Right kidney (tissue), 9 donors: ENCODE measurements around the gene CEP295NL.
A peak's percentile ranks its signal among the peaks of the same experiment; 100 is the strongest.
"Not testable (repeated sequence)": the region's sequence is repeated elsewhere in the genome, so short reads cannot be mapped to it uniquely, and the experiment has no call there.

Experiments
- DNase-seq: peaks from one replicate; pipeline ENCODE4 v3.0.0-alpha.2; 2016
- long read RNA-seq, 8 donors: transcript quantifications; one replicate each; lab custom pipeline, GENCODE V29; 2026

CEP295NL gene, protein sequence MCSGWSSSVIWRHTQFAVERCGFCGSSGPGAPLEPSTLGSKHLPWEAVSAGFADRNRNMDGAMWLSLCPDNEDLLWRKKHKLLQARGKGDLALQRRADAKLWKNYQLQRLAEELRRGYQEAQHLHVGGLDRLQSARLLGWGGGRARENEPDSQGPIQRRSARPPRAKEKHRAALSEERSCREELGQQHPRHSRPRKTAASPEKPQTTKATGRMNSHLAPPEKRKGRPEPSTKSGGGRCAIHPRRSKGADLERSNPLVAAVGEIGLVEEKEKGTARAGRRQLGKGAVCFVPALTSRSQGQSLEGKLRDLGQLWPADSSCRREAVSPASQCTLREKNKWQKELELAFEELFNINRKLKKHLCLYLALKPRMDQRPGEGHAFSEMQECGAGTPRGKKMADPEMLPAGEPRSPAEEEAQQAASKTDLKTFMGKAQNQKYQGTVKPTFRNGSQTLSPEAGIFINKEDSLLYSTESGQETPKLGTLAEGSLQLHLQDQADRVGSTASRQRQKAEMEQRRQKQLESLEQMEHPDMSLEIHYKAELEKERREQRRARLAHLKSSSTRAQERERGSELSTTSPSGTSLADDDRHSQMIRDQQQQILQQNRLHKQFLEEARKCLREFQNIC
- long read RNA-seq, donor 1, result 0 reads
- long read RNA-seq, donor 2, result 0 reads
- long read RNA-seq, donor 3, result 0 reads
- long read RNA-seq, donor 4, result 0 reads
- long read RNA-seq, donor 5, result 0 reads
- long read RNA-seq, donor 6, result 0 reads
- long read RNA-seq, donor 7, result 0 reads
- long read RNA-seq, donor 8, result 0 reads

DNA sequence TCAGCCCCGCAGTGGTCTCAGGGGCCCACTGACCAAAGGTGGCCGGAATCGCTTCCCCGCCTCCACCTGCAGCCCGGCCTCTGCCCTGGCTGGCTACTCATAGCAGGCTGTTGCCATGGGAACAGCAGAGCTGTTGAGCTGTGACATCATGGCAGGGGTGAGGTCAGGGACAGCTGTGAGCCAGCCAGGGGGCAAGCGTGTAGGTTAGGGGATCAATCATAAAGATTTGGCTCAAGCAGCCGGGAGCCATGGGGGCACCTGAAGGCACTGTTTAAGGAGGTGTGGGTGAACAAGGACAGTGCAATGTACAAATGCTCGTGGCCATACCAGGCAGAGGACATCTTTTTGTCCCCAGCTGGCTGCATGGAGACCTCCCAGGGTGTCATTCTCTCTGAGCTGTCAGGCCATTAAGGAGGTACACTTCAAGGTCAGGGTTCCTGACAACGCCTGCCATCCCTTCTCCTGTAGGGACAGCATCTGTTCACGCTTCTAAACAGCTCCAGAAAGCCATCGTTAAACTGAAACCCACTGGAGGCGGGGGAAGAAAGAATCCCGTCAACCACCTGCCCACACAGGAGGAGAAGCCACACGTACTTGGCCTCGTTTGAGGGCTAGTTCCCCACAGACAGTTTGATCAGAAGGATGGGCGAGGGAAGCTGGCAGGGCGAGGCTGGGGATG, at the start of gene CEP295NL:
Gene CEP295NL (minus strand): TSS at position 101 of the 679 bp plus-strand sequence. CDS start 1,373 bp downstream, outside the sequence.
- peak; percentile 69 for DNase-seq

DNA sequence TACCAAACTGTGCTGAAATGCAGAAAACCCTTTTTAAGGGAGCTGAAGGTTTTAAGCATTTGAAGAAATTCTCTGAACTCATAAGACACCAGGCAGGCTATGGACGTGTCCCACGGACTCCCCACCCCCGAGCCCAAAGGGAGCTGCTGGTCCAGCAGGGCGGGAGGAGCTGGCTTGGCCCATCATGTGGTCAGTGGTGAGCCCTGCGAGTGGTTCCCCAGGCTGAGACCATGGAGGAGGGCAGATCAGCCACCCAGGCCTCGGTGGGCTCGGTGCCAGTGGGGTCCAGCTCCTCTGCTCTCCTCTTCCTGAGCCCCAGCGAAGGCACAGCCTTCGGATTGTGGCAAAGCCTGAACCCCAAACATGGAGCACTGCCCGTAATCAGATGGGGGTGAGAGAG, 49.7 kb upstream of the CEP295NL start:
- no peak for DNase-seq

DNA sequence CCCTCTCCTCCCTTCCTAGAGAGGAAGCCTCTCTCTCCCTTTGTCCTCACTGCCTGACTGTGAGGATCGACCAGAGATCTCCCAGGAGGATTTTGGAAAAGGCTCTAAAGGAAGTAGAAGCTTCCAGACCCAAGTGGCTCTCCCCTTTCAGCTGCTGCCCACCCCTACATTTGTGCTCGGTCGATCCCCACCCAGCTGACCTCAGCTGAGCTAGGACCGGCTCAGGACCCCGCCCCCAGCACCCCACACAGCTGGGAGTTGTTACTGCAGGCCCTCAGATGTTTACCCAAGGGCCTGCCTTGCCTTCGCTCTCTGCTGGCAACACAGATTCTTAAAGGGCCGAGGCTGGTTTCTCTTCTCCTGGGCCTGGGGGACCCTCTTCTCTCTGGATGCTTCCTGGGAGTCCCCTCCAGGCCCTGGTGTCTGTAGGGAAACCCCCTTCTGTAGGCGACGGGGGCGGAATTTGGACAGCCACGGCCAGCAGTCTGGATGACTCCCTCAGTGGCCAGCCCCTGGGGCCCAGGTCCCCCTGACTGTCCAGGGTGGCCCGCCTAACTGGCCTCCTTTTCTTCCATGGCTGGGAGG, 49.1 kb upstream of the CEP295NL start:
- peak; percentile 70 for DNase-seq

DNA sequence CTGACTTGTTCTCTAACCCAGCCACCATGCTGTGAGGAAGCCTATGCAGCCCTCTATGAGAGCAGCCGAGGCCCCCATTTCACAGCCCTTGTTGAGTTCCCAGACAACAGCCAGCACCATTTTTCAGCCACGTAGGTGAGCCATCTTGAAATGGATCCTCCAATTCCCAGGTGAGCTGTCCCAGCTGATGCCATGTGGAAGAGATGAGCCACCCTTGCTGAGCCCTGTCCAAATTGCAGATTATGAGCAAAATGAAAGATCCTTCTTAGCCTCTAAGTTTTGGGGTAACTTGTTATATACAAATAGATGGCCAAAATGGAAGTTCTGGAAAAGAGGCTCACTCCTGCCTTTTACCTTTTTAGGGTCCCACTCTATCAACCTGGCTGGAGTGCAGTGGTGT, 47.9 kb upstream of the CEP295NL start:
- no peak for DNase-seq

DNA sequence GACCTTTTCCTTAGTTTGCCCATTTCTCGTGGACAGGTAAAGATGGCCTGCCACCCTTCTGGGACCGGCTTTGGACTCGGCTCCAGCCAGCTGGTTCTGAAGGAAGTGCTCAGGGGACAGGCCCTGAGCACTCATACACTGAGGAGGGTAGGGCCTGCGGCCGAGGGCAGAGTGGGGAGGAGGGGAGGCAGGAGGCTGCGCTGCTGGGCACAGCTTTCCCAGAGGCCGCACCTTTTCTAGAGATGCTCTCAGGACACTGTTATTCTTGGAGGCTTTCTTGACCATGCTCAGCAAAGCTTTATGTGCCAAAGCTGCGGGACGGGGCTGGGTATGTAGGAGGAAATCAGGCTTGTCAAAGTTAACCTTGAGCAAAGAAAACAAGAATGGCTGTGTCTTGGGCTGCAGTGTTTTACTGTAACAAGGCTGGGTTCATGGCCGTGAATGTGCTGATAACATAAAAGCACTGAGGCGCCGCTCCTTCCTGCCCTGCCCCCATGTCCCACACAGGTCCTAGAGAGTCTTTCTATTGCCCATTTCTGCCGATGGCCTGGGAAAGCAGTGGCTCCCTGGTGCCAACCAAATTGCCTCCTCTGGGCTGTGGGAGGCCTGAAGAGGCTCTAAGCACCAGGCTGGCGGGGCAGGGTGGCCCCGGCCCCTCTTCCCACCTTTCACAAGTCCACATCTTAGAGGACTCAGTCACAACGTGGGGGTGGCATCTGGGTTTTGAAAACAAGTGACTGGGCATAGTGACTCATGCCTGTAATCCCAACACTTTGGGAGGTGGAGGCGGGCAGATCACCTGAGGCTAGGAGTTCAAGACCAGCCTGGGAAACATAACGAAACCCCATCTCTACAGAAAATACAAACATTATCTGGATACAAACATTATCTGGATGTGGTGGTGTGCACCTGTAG, 44.5 kb upstream of the CEP295NL start:
- DNase-seq, result peak; percentile 33

DNA sequence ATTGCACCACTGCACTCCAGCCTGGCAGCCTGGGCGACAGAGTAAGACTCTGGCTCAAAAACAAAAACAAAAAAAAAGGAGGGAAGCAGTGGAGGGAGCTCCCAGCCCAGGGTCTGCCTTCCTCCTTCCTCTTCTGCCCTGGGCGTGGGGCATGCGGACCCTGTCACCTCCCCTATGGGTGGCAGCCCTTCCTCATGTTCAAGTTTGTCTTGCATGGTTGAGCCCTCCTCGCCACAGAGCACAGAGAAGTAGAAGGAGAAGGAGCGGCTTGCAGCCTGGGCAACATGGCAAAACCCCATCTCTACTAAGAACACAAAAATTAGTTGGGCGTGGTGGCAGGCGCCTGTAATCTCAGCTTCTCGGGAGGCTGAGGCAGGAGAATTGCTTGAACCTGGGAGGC, 43.6 kb upstream of the CEP295NL start:
- no peak for DNase-seq

DNA sequence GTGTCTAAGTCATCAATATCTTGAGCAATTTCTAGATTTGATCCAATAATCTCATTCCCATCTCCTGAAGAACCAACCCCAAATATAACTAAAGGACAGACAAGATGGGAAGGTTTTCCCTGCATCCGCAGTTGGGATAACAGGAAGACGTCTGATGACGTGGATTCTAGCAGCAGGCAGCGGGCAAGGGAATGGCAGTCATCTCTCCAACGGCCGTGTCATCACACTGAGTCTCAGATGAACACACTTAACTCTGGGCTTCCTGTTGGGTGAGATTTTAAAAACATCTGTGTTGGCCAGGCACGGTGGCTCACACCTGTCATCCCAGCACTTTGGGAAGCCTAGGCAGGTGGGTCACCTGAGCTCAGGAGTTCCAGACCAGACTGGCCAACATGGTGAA, 43.1 kb upstream of the CEP295NL start:
- no peak for DNase-seq

DNA sequence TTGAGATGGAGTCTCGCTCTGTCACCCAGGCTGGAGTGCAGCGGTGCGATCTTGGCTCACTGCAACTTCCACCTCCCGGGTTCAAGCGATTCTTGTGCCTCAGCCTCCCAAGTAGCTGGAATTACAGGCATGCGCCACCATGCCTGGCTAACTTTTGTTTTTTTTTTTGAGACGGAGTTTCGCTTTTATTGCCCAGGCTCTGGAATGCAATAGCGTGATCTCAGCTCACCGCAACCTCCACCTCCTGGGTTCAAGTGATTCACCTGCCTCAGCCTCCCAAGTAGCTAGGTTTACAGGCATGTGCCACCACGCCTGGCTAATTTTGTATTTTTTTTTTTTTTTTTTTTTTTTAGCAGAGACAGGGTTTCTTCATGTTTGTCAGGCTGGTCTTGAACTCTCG, 42.5 kb upstream of the CEP295NL start:
- not testable (repeated sequence) for DNase-seq

DNA sequence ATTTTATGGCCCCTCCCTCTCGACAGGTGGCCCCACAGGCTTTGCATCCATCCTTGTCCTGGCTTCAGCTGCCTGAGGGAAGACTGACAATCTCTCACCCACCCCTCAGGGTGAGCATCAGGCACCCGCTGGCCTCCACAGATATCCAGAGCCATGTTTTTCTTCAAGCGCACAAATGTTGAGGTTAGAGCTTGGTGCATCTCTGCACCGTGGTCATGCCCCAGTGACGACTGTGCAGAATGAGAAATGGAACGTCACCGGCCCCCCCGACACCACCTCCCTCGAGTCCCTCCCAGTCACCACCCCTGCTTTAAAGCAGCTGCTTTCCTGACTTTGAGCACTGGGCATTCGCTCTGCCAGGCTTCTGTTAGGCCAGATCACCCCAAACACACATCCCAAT, 42.0 kb upstream of the CEP295NL start:
- DNase-seq, result no peak

DNA sequence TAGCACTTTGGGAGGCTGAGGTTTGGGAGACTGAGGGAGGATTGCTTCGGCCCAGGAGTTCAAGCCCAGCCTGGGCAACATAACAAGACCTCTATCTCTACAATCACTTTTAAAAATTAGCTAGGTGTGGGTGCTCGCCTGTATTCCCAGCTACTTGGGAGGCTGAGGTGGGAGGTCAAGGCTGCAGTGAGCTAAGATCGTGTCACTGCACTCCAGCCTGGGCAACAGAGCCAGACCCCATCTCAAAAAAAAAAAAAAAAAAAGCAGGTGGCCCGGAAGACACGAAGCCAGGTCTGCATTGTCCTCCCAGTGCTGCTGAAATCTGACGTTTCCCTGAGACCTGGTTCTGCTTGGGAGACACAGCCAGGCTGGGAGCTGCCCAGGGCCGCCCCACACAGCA, 41.0 kb upstream of the CEP295NL start:
- DNase-seq, result no peak

DNA sequence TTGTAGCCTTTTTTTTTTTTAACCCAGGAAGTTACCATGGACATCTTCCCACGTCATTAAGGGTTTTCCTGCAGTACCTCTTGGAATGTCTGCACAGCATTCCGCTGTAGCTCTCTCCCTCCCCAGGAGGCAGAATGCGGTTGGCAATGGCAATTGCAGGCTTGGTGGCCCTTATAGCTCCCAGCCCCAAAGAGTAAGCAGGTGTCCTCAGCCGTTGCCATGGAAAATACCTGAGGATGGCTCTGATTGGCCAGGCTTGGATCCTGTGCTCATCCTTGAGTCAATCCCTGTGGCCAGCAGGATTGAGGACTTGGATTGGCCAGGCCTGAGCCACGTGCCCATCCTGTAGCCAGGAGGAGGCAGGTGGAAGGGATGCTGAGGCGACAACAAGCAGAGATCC, 37.7 kb upstream of the CEP295NL start:
- DNase-seq, result no peak

DNA sequence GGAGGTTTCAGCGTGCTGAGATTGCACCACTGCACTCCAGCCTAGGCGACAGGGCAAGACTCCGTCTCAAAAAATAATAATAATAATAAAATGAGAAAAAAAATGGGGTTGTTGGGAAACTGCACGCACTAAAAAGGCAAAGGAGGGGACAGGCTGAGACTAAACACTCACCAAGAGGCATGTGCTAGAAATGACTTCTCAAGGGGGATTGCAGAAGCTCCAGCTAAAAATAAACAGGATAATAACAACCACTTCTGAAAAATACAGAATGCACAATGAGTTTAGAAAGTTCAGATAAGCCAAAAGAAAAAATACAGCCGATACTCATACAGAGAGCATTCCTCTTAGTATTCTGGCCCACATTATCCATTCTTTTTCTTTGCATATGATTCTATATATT, 37.3 kb upstream of the CEP295NL start:
- no peak for DNase-seq

DNA sequence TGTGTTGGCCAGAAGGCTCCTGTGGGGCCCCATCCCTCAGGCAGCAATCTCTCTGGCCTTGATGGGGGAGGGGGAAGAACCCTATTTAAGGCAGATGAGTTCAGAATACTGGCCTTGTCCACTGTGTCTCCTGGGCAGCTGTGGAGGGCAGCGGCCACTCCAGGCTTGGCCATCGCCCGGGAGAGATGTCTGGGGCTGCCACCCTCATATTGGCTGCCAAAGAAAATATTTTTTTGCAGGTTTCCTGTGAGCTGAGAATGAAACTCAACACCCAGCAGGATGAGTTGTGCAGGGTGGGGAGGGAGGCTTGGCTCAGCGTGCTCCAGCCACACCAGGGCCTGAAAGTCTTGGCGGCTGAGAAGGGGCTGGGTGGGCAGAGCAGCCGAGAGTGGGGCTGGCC, 36.6 kb upstream of the CEP295NL start:
- DNase-seq, result no peak

DNA sequence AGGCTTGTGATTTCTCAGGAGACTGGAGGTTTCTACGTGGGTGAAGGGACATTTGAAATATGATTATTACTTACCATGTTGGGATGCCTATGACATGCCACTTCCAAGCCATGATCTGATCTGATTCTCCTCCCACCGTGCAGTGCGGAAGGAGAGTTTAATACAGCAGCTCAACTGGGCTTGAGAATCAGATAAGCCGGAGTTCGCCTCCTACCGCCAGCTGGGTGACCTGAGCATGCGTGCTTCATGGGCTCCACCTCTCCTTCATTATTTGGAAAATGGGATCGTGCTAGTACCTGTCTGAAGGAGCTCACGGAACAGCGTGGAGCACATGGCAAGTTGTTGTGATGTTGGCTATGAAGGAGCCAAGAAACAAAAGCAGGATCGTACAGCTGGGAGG, 34.6 kb upstream of the CEP295NL start:
- DNase-seq, result no peak

DNA sequence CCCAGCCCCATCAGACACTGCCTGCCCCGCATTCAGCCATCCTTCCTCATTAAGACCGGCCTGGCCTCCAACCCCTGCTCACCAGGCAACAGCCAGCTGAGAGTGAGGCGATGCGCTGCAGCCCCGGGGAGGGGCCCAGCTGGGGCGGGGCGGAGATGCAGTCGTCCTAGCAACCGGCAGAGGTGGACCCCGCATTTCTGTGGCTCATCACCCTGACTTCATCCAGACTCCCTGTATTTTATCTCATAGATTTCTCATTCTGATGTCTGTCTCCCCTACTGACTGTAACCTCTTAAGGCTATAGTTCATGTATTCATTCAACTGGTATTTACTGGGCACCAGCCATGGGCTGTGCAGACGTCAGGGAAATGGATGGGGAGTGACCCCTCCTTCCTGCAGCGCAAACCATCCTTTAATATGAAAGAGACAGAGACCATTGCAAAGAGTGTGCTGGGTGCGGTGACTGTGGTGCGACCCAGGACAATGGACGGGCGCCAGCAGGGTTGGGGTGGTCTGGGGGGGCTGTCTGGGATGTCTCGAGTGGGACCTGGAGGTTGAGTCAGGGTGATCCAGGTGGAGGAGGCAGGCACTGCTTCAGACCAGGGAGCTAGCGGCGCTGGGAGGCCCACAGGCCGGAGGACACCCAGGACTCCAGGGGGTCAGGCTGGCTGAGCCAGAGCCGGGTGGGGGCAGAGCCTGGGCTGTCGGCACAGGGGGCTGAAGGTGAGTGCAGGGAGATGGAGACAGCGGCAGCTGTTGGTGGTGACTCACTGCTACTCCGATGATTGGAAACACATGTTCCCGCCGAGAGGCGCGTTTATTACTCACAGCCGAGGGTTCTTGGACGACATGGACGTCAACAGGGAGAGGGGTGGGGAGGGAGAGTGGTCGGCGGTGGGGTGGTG, 32.7 kb upstream of the CEP295NL start:
- no peak for DNase-seq

DNA sequence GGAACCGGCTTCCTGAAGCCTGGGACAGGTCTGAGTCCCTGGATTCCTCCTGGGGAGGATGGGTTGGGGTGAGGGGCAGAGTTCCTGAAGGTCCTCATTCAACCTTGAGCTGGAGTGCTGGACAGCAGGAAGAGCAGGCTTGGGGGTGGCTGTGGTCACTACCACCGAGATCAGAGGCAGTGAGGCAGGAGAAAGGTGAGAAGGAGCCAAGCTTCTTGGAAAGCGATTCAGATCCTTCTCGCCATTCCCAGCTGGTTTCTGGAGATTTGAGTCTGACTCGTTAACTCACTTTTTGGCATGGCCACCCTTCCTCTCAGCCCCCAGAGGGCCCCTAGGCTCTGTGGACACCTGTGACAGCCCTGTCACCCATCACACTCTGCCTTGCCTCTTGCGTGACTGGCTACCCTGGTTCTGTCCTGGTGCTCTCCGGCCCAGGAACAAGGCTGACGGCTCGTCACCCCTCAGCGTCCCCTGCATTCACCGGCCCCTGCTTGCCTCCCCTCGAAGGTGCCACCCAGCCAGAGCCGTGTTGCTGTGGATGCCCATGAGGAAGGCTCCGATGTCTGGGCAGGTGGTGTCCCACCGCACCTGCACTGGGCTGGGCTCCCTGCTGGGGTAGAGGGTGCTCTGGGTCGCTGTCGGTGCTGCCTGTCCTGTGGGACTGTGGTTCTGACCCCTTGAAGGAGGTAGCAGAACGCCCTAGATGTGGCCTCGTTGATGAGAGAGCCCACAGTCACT, 31.8 kb upstream of the CEP295NL start:
- no peak for DNase-seq

DNA sequence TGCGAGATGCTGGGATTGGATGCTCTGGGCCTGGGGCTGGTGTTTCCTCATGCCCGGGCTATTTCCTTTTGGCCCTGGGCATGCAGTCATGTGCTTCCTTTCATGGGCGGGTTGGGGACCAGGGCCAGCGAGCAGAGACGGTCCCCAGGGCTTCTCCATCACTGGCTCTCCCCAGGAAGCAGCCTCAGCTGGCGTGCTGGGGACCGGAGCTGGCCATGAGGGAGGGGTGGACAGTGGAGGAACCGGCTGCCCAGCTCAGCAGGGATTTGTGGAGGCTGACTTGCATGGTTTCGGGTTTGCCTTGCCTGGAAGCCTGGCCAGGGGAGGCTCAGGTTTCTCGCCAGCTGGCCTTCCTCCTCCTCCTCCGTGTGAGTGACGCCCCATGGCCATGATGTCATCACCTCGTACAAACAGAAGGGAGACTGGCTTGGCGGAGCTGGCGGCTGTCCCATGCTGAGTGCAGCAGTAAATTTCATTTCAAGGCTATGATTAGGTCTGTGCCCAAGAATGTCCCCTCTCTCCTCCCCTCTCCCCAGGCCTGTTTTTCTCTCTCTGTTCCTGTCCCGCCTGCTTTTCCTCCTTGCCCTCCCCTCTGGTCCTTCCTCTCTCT, 31.1 kb upstream of the CEP295NL start:
- DNase-seq, result peak; percentile 75

DNA sequence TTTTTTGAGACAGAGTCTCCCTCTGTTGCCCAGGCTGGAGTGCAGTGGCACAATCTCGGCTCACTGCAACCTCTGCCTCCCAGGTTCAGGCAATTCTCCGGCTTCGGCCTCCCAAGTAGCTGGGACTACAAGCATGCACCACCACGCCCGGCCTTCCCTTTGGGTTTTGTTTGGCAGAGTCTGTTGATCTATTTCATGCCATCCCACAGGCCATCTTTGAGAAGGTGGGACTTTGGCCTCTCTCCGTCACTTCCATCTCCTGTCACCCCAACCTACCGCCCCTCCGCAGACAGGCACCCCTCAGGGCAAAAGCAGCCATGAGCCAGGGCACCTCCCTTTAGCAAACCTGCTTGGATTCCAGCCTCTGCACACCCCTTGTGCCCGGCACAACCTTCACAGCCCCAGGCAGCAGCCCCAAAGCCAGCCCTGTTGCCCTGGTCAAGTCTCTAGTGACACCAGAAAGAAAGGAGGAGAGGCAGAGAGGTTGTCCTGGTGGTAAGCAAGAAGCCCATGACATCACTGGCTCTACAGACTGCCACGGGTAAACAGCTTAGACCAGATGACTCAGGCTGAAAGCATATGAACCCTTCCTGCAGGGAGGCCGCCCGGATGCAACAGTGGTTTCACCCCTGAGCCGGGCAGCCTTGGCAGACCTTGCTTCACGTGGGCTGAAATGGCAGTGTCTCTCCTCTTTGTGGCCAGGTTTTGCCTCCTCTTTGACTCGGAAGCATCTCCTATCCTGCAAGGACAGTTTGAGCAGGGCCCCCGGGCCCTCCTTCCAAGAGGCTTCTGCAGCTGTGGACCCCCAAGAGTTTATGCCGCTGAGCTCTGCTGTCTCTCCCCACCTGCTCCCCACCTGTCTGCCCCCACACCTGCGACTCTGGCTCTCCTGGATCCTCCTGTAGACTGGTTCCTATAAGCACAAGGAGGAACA, 30.3 kb upstream of the CEP295NL start:
- DNase-seq, result no peak
